Uterus (tissue), 2 donors: Measurements from ENCODE around the gene CTTNBP2NL.

Experiments used
- CTCF ChIP-seq, 4 experiments: fragments of 200-600 bp in 2 of 4; fragments of 450-650 bp in 2 of 4; sonication (generic) in 2 of 4; IDR thresholded peaks; one replicate each; pipeline ENCODE4 v1.5.1; 2016 to 2019; ENCODE audit warnings: antibody characterized with exemption in 4 of 4, mild to moderate bottlenecking in 2 of 4, moderate library complexity in 1 of 4
- POLR2A ChIP-seq, 2 donors: fragments of 450-650 bp; IDR thresholded peaks; one replicate each; pipeline ENCODE4 v1.6.1; 2016; ENCODE audit warnings: antibody characterized with exemption in 2 of 2, mild to moderate bottlenecking in 1 of 2, moderate library complexity in 1 of 2

- no peak for TF ChIP-seq CTCF (IDR thresholded peaks at IDR 0.05)
- no peak for TF ChIP-seq POLR2A (IDR thresholded peaks at IDR 0.05)
Observed at GRCh38 chr1:112399456-112399855, 3.4 kb downstream of the CTTNBP2NL start.
